Adrenal gland (tissue), 12 donors: ENCODE data around the gene MYOM1. TPM values are rescaled to one million over a fixed set of nuclear protein-coding genes. Genes with fewer than 3 reads are reported as not detected.
A peak's percentile ranks its signal among the peaks of the same experiment; 100 is the strongest.

ENCODE experiments used
- DNase-seq, 7 donors: peaks; one replicate each; pipeline ENCODE4 v3.0.0-alpha.2; 2019 to 2020
- H3K27ac ChIP-seq, 5 donors: fragments of 200-600 bp; sonication (generic) in 4 of 5; 1 replicate in 3 of 5; 2 replicates in 2 of 5; pipeline versions ENCODE4 v1.5.1 to v1.8.0; 2016 to 2020; ENCODE audit warnings: mild to moderate bottlenecking in 1 of 5
- H3K27me3 ChIP-seq: fragments of 200-600 bp; 2 replicates; pipeline ENCODE4 v1.8.0; 2021
- H3K36me3 ChIP-seq, 2 donors: fragments of 200-600 bp; replicated peaks in 1 of 2; 1 replicate in 1 of 2; 2 replicates in 1 of 2; pipeline versions ENCODE4 v1.5.1 to v1.8.0; 2018 to 2022
- H3K4me1 ChIP-seq, 2 donors: fragments of 200-600 bp; replicated peaks in 1 of 2; 1 replicate in 1 of 2; 2 replicates in 1 of 2; pipeline versions ENCODE4 v1.5.1 to v1.8.0; 2018 to 2021
- H3K4me3 ChIP-seq, 4 donors: fragments of 200-600 bp; sonication (generic) in 3 of 4; one replicate each; pipeline ENCODE4 v1.5.1; 2016 to 2018
- H3K9me3 ChIP-seq, 3 donors: fragments of 200-600 bp; sonication (generic) in 1 of 3; replicated peaks in 1 of 3; 1 replicate in 2 of 3; 2 replicates in 1 of 3; pipeline versions ENCODE4 v1.5.1 to v1.8.0; 2016 to 2021
- POLR2A ChIP-seq, 2 donors: fragments of 450-650 bp; IDR thresholded peaks; one replicate each; pipeline ENCODE4 v1.6.1; 2017; ENCODE audit warnings: antibody characterized with exemption in 2 of 2, mild to moderate bottlenecking in 2 of 2, moderate library complexity in 1 of 2
- WGBS, 4 donors: extraction: QIAGEN DNeasy Blood & Tissue Kit in 2 of 4; methylation state at CpG; one replicate each; pipeline versions ENCODE4 v1.1.5 to v1.1.7; 2013 to 2017; 5-methylcytosine and 5-hydroxymethylcytosine counted together
- intact Hi-C, 2 donors: fragments of 100-400 bp; cut with DNase I; formaldehyde crosslinking; loops; one replicate each; pipeline versions ENCODE4 v1.14.1 to v1.15.0; 2022 to 2023
- polyA plus RNA-seq, 3 donors: library from polyadenylated mRNA; stranded (reverse); fragments of 200-250 nt in 2 of 3; fragments of 350-450 nt in 1 of 3; fragmentation: Illumina TruSeq in 1 of 3; extraction: RNeasy Lipid Tissue Mini Kit (QIAGEN cat#74804) in 1 of 3; gene quantifications; one replicate each; pipeline ENCODE4 v1.2.3, GENCODE V29; 2013 to 2014
- total RNA-seq, 9 donors: library from RNA; depleted of rRNA in 4 of 9; stranded (reverse); fragments of >200 nt in 4 of 9; fragments of 120-200 nt in 1 of 9; fragmentation: NEBNext Ultra II Directional in 1 of 9; extraction: Animal tissue kit (Norgen Biotek cat#: 25700) in 1 of 9; gene quantifications; one replicate each; pipeline versions ENCODE4 v1.1.0 to v1.2.4, GENCODE V29; 2013 to 2023
- TF ChIP-seq, protein P1 (sequence below), 6 experiments: fragments of 450-650 bp in 4 of 6; fragments of 200-600 bp in 2 of 6; sonication (generic) in 1 of 6; IDR thresholded peaks; 1 replicate in 5 of 6; 2 replicates in 1 of 6; pipeline versions ENCODE4 v1.5.1 to v1.8.0; 2016 to 2021; ENCODE audit warnings: antibody characterized with exemption in 6 of 6, mild to moderate bottlenecking in 2 of 6, moderate library complexity in 1 of 6
- donor health status: healthy with polysubstance abuse.
- donor health status: Bipolar disorder and iron deficiency.
- donor health status: DM: yes; HTN: yes; CAD: no.
- donor health status: DM: no; HTN: no; CAD: no.
- donor health status: DM: no; HTN: no; CAD: no.
- donor health status: DM: yes; HTN: yes; CAD: no.

The MYOM1 gene
- total and polyA plus RNA-seq, 12 donors, result 1.3 to 70.0 (median 2.9) TPM

DNA sequence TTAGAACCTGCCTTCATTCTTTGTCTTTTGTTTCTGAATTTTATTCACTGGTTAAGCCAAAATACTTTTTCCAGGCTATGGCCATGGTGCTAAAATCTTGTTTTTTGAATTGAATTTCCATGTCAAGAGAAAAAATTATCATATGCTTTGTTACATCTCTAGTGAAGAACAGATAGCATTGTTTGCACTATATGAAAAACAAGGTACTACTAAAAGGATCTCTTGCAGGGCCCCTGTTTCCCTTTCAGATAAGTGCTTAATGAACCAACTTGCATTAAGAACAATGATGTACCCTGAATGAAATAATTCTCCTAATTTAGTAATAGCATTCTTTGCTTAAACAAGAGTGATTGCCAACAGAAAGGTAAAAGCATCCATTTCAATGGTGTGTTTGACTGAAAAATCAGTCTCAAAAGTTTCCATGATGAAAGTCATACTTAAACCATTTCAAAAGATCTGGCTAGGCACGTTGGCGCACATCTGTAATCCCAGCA lies 37.9 kb upstream of the MYOM1 start:
- no peaks in the 10 kb centered on the region for H3K9me3 ChIP-seq
- WGBS, 4 donors, result 82 to 89% (median 87%) methylated on average over 2 of the region's 2 CpGs
- H3K4me3 ChIP-seq, result no peak overlapping the region
- intact Hi-C loops, result no loop called here
- H3K27me3 ChIP-seq, result no peaks in the 10 kb centered on the region
- H3K27ac ChIP-seq, result peak overlapping the region in 3 of 5 donors; percentile 63 to 84 (median 66)
- peaks cover 16 to 24% of the 10 kb centered on the region in 2 donors for H3K4me1 ChIP-seq
- no peak for DNase-seq
- peaks cover 0 to 54% of the 10 kb centered on the region in 2 donors for H3K36me3 ChIP-seq
- TF ChIP-seq POLR2A (IDR thresholded peaks at IDR 0.05), result no peak
- TF ChIP-seq, protein P1, sequence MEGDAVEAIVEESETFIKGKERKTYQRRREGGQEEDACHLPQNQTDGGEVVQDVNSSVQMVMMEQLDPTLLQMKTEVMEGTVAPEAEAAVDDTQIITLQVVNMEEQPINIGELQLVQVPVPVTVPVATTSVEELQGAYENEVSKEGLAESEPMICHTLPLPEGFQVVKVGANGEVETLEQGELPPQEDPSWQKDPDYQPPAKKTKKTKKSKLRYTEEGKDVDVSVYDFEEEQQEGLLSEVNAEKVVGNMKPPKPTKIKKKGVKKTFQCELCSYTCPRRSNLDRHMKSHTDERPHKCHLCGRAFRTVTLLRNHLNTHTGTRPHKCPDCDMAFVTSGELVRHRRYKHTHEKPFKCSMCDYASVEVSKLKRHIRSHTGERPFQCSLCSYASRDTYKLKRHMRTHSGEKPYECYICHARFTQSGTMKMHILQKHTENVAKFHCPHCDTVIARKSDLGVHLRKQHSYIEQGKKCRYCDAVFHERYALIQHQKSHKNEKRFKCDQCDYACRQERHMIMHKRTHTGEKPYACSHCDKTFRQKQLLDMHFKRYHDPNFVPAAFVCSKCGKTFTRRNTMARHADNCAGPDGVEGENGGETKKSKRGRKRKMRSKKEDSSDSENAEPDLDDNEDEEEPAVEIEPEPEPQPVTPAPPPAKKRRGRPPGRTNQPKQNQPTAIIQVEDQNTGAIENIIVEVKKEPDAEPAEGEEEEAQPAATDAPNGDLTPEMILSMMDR (IDR thresholded peaks at IDR 0.05), result no peak

DNA sequence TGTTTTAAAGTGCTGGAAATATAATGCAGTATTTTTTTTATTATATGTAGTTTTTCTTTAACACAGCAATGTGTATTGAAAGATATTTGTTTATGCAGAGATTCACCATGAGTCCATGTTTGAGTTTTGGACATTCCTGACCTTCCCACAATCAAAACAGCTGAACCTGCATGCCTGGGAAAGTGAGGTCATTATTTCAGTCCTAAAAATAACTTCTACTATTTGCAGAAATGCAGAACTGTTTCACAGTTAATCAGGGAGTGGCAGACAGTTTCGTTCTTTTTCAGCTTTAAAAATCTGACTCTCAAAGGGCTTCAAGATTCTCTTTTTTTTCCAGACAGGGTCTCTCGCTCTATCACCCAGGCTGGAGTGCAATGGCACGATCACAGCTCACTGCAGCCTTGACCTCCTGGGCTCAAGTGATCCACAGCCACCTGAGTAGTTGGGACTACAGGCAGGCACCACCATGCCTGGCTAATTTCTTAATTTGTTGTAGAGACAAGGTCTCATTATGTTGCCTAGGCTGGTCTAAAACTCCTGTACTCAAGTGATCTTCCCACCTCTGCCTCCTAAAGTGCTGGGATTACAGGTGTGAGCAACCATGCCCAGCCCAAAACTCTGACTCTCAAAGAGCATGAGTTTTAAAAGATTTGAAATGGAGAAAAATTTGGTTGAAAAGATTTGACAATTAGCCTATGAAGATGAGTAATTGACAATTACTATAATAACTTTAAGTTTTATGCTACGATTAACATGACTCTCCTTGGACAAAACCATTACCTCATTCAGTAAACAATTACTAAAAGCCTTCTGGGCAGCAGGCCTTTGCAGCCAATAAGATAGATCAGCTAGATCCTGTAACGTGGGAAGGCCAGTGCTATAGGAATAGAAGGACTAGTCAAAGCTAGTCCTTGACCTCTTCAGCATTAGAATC lies 37.2 kb upstream of the MYOM1 start:
- Histone ChIP-seq H3K9me3 (no peaks in the 10 kb centered on the region), H3K4me3 (no peak overlapping the region), H3K36me3 (peaks cover 0 to 54% of the 10 kb centered on the region in 2 donors), H3K4me1 (peaks cover 16 to 25% of the 10 kb centered on the region in 2 donors), H3K27ac (peak overlapping the region; percentile 37 to 84 (median 63)), H3K27me3 (no peaks in the 10 kb centered on the region)
- WGBS, 4 donors, result 30 to 41% (median 36%) methylated on average over 5 of the region's 5 CpGs
- intact Hi-C loops, result no loop called here
- peak in 1 of 2 donors; percentile 44 for TF ChIP-seq POLR2A (IDR thresholded peaks at IDR 0.05)
- TF ChIP-seq, protein P1 (IDR thresholded peaks at IDR 0.05), result no peak
- DNase-seq, result no peak

DNA sequence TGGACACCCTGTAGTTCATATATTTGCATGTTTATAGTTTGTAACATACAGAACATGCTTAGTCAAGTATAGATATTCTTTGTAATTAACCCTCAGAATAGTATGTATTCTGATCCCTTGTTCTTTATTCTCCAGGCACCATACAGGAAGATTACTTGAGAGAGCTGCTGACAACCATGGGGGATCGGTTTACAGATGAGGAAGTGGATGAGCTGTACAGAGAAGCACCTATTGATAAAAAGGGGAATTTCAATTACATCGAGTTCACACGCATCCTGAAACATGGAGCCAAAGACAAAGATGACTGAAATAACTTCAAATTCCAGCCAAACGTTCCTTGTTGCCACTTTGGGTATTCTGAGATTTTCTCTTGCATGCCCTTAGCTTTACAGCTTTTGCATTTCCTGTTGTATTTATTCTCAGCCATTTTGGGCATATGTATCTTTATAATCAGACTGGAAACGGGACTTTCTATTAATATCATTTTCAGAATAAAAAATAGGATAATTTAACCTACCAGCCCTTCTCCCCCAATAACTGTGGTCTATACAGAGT lies 35.9 kb upstream of the MYOM1 start:
- TF ChIP-seq, protein P1 (IDR thresholded peaks at IDR 0.05), result no peak
- TF ChIP-seq POLR2A (IDR thresholded peaks at IDR 0.05), result no peak
- intact Hi-C loops, result no loop called here
- no peak for DNase-seq
- Histone ChIP-seq H3K27me3 (no peaks in the 10 kb centered on the region), H3K9me3 (no peaks in the 10 kb centered on the region), H3K36me3 (peaks cover 0 to 54% of the 10 kb centered on the region in 2 donors), H3K4me1 (peaks cover 18 to 34% of the 10 kb centered on the region in 2 donors), H3K4me3 (no peak overlapping the region), H3K27ac (peak overlapping the region in 2 of 5 donors; percentile 2 to 20)
- WGBS, 4 donors, result 68 to 75% (median 71%) methylated on average over 5 of the region's 5 CpGs

DNA sequence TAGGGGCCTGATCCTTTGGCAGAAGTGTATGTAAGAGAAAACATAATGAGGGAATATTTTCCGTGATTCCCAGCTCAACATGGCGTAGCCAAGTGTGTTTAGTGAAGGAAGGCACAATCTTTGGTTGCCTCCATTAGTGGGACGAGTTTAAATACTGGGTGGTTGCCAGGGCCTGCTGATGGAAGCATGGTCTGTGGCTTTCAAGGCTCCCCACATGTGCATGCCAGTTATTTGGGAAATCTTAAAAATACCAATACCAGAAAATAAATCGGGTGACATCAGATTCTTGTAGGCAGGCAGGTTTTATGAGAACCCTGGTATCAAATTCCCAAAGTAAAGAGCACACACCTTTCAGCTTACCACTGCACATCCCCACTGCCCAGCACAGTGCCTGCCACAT lies 35.0 kb upstream of the MYOM1 start:
- DNase-seq, result no peak
- WGBS, 4 donors, result 87 to 94% (median 91%) methylated on average over 4 of the region's 4 CpGs
- H3K4me1 ChIP-seq, result peaks cover 23 to 38% of the 10 kb centered on the region in 2 donors

More for the DNA sequence above, 35.0 kb upstream of the MYOM1 start:
- H3K27ac ChIP-seq, result peak overlapping the region in 1 of 5 donors; percentile 6
- TF ChIP-seq, protein P1 (IDR thresholded peaks at IDR 0.05), result no peak
- no peak for TF ChIP-seq POLR2A (IDR thresholded peaks at IDR 0.05)
- no peaks in the 10 kb centered on the region for H3K9me3 ChIP-seq
- intact Hi-C loops, result no loop called here
- H3K27me3 ChIP-seq, result no peaks in the 10 kb centered on the region
- H3K4me3 ChIP-seq, result no peak overlapping the region
- H3K36me3 ChIP-seq, result peaks cover 0 to 54% of the 10 kb centered on the region in 2 donors
